Left ventricle myocardium superior (tissue), 1 donor: ENCODE data around the gene ZXDC. TPM values are rescaled to one million over a fixed set of nuclear protein-coding genes. Genes with fewer than 3 reads are reported as not detected.

Source experiments
- ATAC-seq: fragments of 200-7000 bp; cut with Tn5 transposase; one replicate; pipeline ENCODE4 v1.9.1; 2020; ENCODE audit warnings: mild to moderate bottlenecking, moderate library complexity
- DNase-seq: peaks from one replicate; pipeline ENCODE4 v3.0.0-alpha.2; 2020
- intact Hi-C: fragments of 100-400 bp; cut with micrococcal nuclease; formaldehyde crosslinking; loops from one replicate; pipeline ENCODE4 v1.11.0; 2022
- total RNA-seq: library from RNA; stranded (reverse); fragmentation: NEBNext Ultra II Directional; extraction: Animal tissue kit (Norgen Biotek cat#: 25700); gene quantifications from one replicate; pipeline ENCODE4 v1.2.1, GENCODE V29; 2021
- donor health status: DM: no; HTN: yes; CAD: no; lungs with severe emphysema.

ZXDC gene
- total RNA-seq, 1 donor from 2014 or later = 17.9 TPM

GRCh38 chr3:126390751-126391150 lies 84.9 kb downstream of the ZXDC start:
- intact Hi-C loops = loop anchor here (5.0 kb wide), 1 partner anchor 133 kb away; no protein-coding TSS in a partner anchor
- ATAC-seq = no peak
- DNase-seq = no peak

GRCh38 chr3:126390201-126390600 lies 85.5 kb downstream of the ZXDC start:
- intact Hi-C loops = loop anchor here (5.0 kb wide), 1 partner anchor 133 kb away; no protein-coding TSS in a partner anchor
- DNase-seq (no peak), ATAC-seq (no peak)

DNA sequence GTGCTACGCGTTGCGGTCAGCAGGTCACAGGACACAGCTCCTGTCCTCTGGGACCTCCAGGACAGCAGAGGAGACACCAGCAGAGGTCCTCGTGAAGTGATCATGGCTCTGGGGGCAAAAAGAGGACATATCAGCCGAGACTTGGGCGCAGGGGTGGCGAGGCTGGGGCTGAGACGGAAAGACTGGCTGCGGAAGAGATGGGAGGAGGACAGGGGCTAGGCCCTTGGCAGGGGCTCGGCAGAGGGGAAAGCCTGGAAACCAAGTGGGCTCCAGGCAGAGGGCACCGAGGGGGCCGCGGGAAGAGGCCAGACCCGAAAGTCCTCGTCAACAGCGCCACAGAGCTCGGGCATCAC lies 85.9 kb downstream of the ZXDC start:
- intact Hi-C loops = loop anchor here (5.0 kb wide), 3 partner anchors 132 to 257 kb away; no protein-coding TSS in a partner anchor
- no peak for ATAC-seq
- no peak for DNase-seq

DNA sequence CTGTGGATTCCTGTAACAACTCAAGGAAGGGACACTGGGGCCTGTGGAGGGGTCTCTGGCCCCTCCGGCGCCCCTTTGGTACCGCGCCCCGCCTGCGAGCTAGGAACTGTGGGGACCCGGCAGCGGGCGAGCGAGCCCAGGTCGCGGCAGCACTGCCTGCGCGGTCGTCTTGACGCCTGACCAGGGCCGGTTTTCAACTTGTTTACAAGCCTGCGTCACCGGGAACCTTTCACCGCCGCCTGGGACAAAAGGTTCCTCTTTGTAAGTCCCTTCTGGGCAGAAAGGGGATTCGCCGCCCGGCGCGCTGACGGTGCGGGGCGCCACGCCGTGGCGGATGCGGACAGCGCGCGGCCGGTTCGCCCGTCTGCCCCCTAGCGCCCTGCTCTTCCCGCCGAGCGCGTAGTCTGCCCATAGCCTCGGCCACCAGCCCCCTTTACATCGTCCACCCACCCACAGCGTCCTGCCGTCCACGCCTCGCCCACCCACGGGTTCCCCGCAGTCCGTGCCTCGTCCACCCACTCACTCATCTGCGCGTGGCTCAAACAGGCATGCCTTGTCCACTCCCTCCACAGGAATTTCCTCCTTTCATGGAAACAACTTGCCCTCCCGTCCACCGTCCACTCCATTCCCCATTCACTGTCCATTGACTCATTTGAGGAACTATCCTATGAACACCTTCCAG lies 86.4 kb downstream of the ZXDC start:
- intact Hi-C loops = loop anchor here (5.0 kb wide), 2 partner anchors 142 to 257 kb away; no protein-coding TSS in a partner anchor
- DNase-seq (peak; percentile 94), ATAC-seq (peak; percentile 98)

Other genes with a start within 250 kb of the ZXDC start
- gene KLF15, start 118.5 kb downstream of the ZXDC start, total RNA-seq = 28.5 TPM
- gene CFAP100, start 81.0 kb downstream of the ZXDC start, total RNA-seq = not detected
- gene UROC1, start 41.9 kb upstream of the ZXDC start, total RNA-seq = not detected
- gene CHST13, start 48.3 kb upstream of the ZXDC start, total RNA-seq = 0.45 TPM
- gene C3orf22, start 83.0 kb upstream of the ZXDC start, total RNA-seq = not detected
- 5.0 TPM for gene TXNRD3, start 179.2 kb upstream of the ZXDC start, total RNA-seq
- 10.1 TPM for gene CHCHD6, start 228.3 kb upstream of the ZXDC start, total RNA-seq